Stimulated activated naive B cell treated with anti-CD40 and anti-IgM and Interleukin-4, amounts not matched to agents 10 μg/mL and 1 μg/mL and 100 μg/mL, for 72 hours (primary cell): Measurements from ENCODE around the gene GSTA3.
"Not testable (repeated sequence)": the region's sequence is repeated elsewhere in the genome, so short reads cannot be mapped to it uniquely, and the experiment has no call there.

Source experiments
- ATAC-seq, 2 donors: fragments of 150-1000 bp; cut with Tn5 transposase; replicated peaks; 2 replicates each; pipeline ENCODE4 v1.10.0; 2021; ENCODE audit warnings: moderate library complexity in 1 of 2
- DNase-seq: peaks from one replicate; pipeline ENCODE4 v3.0.0; 2021
- H3K27ac Mint-ChIP-seq: one replicate; pipeline ENCODE4 v1.8.0; 2022; ENCODE audit warnings: mild to moderate bottlenecking, mixed read lengths
- H3K27me3 Mint-ChIP-seq, 2 donors: one replicate each; pipeline ENCODE4 v1.8.0; 2022; ENCODE audit warnings: mixed read lengths in 2 of 2
- H3K36me3 Mint-ChIP-seq, 2 donors: one replicate each; pipeline ENCODE4 v1.8.0; 2022; ENCODE audit warnings: mixed read lengths in 2 of 2, mild to moderate bottlenecking in 1 of 2
- H3K4me1 Mint-ChIP-seq, 2 donors: one replicate each; pipeline ENCODE4 v1.8.0; 2022; ENCODE audit warnings: mixed read lengths in 2 of 2, mild to moderate bottlenecking in 1 of 2
- H3K4me3 Mint-ChIP-seq, 2 donors: one replicate each; pipeline ENCODE4 v1.8.0; 2022; ENCODE audit warnings: mild to moderate bottlenecking in 2 of 2, mixed read lengths in 2 of 2, moderate library complexity in 1 of 2
- H3K9me3 Mint-ChIP-seq, 2 donors: one replicate each; pipeline ENCODE4 v1.8.0; 2022; ENCODE audit warnings: mixed read lengths in 2 of 2, mild to moderate bottlenecking in 1 of 2

Gene GSTA3

GRCh38 chr6:52893803-52894202 lies 15.7 kb downstream of the GSTA3 start:
- H3K27ac Mint-ChIP-seq = no peak overlapping the region
- peaks cover 5 to 8% of the 10 kb centered on the region in 2 donors for H3K9me3 Mint-ChIP-seq
- no peak overlapping the region for H3K4me3 Mint-ChIP-seq
- H3K36me3 Mint-ChIP-seq = no peaks in the 10 kb centered on the region
- H3K4me1 Mint-ChIP-seq = no peaks in the 10 kb centered on the region
- DNase-seq = no peak
- peaks cover 9 to 18% of the 10 kb centered on the region in 2 donors for H3K27me3 Mint-ChIP-seq
- no peak for ATAC-seq

GRCh38 chr6:52893221-52893620 lies 16.3 kb downstream of the GSTA3 start:
- ATAC-seq (no peak), DNase-seq (no peak)
- Mint-ChIP-seq H3K27me3 (peaks cover 8 to 16% of the 10 kb centered on the region in 2 donors), H3K27ac (no peak overlapping the region), H3K36me3 (no peaks in the 10 kb centered on the region), H3K9me3 (peaks cover 5 to 8% of the 10 kb centered on the region in 2 donors), H3K4me1 (no peaks in the 10 kb centered on the region), H3K4me3 (no peak overlapping the region)

GRCh38 chr6:52890018-52890417 lies 19.5 kb downstream of the GSTA3 start:
- Mint-ChIP-seq H3K9me3 (no peaks in the 10 kb centered on the region), H3K4me1 (no peaks in the 10 kb centered on the region), H3K36me3 (no peaks in the 10 kb centered on the region), H3K27ac (no peak overlapping the region), H3K4me3 (no peak overlapping the region), H3K27me3 (peaks cover 5 to 16% of the 10 kb centered on the region in 2 donors)
- no peak for ATAC-seq
- no peak for DNase-seq

GRCh38 chr6:52887910-52888524 lies 21.5 kb downstream of the GSTA3 start:
- H3K27me3 Mint-ChIP-seq = peaks cover 5 to 9% of the 10 kb centered on the region in 2 donors
- no peak for ATAC-seq
- H3K27ac Mint-ChIP-seq = no peak overlapping the region
- no peak overlapping the region for H3K4me3 Mint-ChIP-seq
- no peaks in the 10 kb centered on the region for H3K4me1 Mint-ChIP-seq
- H3K9me3 Mint-ChIP-seq = no peaks in the 10 kb centered on the region
- DNase-seq = no peak
- no peaks in the 10 kb centered on the region for H3K36me3 Mint-ChIP-seq

- H3K4me1 Mint-ChIP-seq = peaks cover 2 to 6% of the 10 kb centered on the region in 2 donors
- DNase-seq (peak; percentile 60), ATAC-seq (peak; percentile 97 to 99)
- peak overlapping the region; percentile 47 for H3K27ac Mint-ChIP-seq
- peak overlapping the region; percentile 86 to 88 for H3K4me3 Mint-ChIP-seq
- H3K36me3 Mint-ChIP-seq = no peaks in the 10 kb centered on the region
- no peaks in the 10 kb centered on the region for H3K9me3 Mint-ChIP-seq
- H3K27me3 Mint-ChIP-seq = no peaks in the 10 kb centered on the region
These were observed 27.3 kb downstream of the GSTA3 start for GRCh38 chr6:52881996-52882841.

GRCh38 chr6:52881662-52881995 lies 27.9 kb downstream of the GSTA3 start:
- no peaks in the 10 kb centered on the region for H3K9me3 Mint-ChIP-seq
- peak overlapping the region; percentile 86 to 88 for H3K4me3 Mint-ChIP-seq
- DNase-seq = no peak
- peaks cover 2 to 6% of the 10 kb centered on the region in 2 donors for H3K4me1 Mint-ChIP-seq
- ATAC-seq = no peak
- H3K36me3 Mint-ChIP-seq = no peaks in the 10 kb centered on the region
- no peak overlapping the region for H3K27ac Mint-ChIP-seq
- H3K27me3 Mint-ChIP-seq = no peaks in the 10 kb centered on the region

GRCh38 chr6:52877786-52878185 lies 31.7 kb downstream of the GSTA3 start:
- no peak overlapping the region for H3K4me3 Mint-ChIP-seq
- no peak overlapping the region for H3K27ac Mint-ChIP-seq
- no peaks in the 10 kb centered on the region for H3K9me3 Mint-ChIP-seq
- no peaks in the 10 kb centered on the region for H3K36me3 Mint-ChIP-seq
- DNase-seq = no peak
- peaks cover 9 to 12% of the 10 kb centered on the region in 2 donors for H3K27me3 Mint-ChIP-seq
- H3K4me1 Mint-ChIP-seq = peaks cover 2 to 6% of the 10 kb centered on the region in 2 donors
- ATAC-seq = no peak

GRCh38 chr6:52877168-52877567 lies 32.3 kb downstream of the GSTA3 start:
- Mint-ChIP-seq H3K27ac (no peak overlapping the region), H3K4me1 (peaks cover 2 to 5% of the 10 kb centered on the region in 2 donors), H3K36me3 (no peaks in the 10 kb centered on the region), H3K9me3 (no peaks in the 10 kb centered on the region), H3K4me3 (no peak overlapping the region), H3K27me3 (peaks cover 9 to 12% of the 10 kb centered on the region in 2 donors)
- ATAC-seq (no peak), DNase-seq (no peak)

- Mint-ChIP-seq H3K36me3 (no peaks in the 10 kb centered on the region), H3K27ac (no peak overlapping the region), H3K27me3 (peaks cover 16 to 21% of the 10 kb centered on the region in 2 donors), H3K9me3 (no peaks in the 10 kb centered on the region), H3K4me1 (no peaks in the 10 kb centered on the region), H3K4me3 (no peak overlapping the region)
- ATAC-seq (no peak), DNase-seq (no peak)
These were observed 33.3 kb downstream of the GSTA3 start for GRCh38 chr6:52876056-52876787.

- Mint-ChIP-seq H3K27ac (no peak overlapping the region), H3K36me3 (no peaks in the 10 kb centered on the region), H3K4me3 (no peak overlapping the region), H3K27me3 (peaks cover 16 to 21% of the 10 kb centered on the region in 2 donors), H3K9me3 (no peaks in the 10 kb centered on the region), H3K4me1 (no peaks in the 10 kb centered on the region)
- ATAC-seq = no peak
- DNase-seq = no peak
These were observed 37.5 kb downstream of the GSTA3 start for GRCh38 chr6:52872031-52872430.

- no peaks in the 10 kb centered on the region for H3K36me3 Mint-ChIP-seq
- peaks cover 16 to 21% of the 10 kb centered on the region in 2 donors for H3K27me3 Mint-ChIP-seq
- H3K9me3 Mint-ChIP-seq = no peaks in the 10 kb centered on the region
- no peak overlapping the region for H3K4me3 Mint-ChIP-seq
- H3K4me1 Mint-ChIP-seq = no peaks in the 10 kb centered on the region
- H3K27ac Mint-ChIP-seq = no peak overlapping the region
- ATAC-seq (no peak), DNase-seq (no peak)
These were observed 37.9 kb downstream of the GSTA3 start for GRCh38 chr6:52871621-52872020.

- H3K4me3 Mint-ChIP-seq, H3K9me3 Mint-ChIP-seq, H3K4me1 Mint-ChIP-seq, ATAC-seq, DNase-seq, H3K36me3 Mint-ChIP-seq: not testable (repeated sequence)
- H3K27me3 Mint-ChIP-seq = peaks cover 18 to 23% of the 10 kb centered on the region in 2 donors
- H3K27ac Mint-ChIP-seq = peak overlapping the region; percentile 37
These were observed 39.0 kb downstream of the GSTA3 start for GRCh38 chr6:52870335-52871091.

GRCh38 chr6:52868899-52869298 lies 40.6 kb downstream of the GSTA3 start:
- not testable (repeated sequence) for H3K9me3 Mint-ChIP-seq, DNase-seq, ATAC-seq, H3K4me1 Mint-ChIP-seq, H3K4me3 Mint-ChIP-seq, H3K27ac Mint-ChIP-seq, H3K36me3 Mint-ChIP-seq
- H3K27me3 Mint-ChIP-seq = peaks cover 26 to 31% of the 10 kb centered on the region in 2 donors

GRCh38 chr6:52868240-52868639 lies 41.3 kb downstream of the GSTA3 start:
- DNase-seq = no peak
- no peak overlapping the region for H3K27ac Mint-ChIP-seq

More at GRCh38 chr6:52868240-52868639, 41.3 kb downstream of the GSTA3 start:
- H3K4me1 Mint-ChIP-seq = no peaks in the 10 kb centered on the region
- no peaks in the 10 kb centered on the region for H3K36me3 Mint-ChIP-seq
- ATAC-seq = no peak
- H3K9me3 Mint-ChIP-seq = peaks cover 0 to 4% of the 10 kb centered on the region in 2 donors
- no peak overlapping the region for H3K4me3 Mint-ChIP-seq
- peaks cover 24 to 32% of the 10 kb centered on the region in 2 donors for H3K27me3 Mint-ChIP-seq
